Right lobe of liver (tissue), 6 donors: ENCODE measurements around the gene TUBB2B. TPM values are rescaled to one million over a fixed set of nuclear protein-coding genes. Genes with fewer than 3 reads are reported as not detected.
"Not testable (repeated sequence)": the region's sequence is repeated elsewhere in the genome, so short reads cannot be mapped to it uniquely, and the experiment has no call there.

Experiments used
- ATAC-seq, 4 donors: fragments of 200-7000 bp; cut with Tn5 transposase; one replicate each; pipeline ENCODE4 v1.9.1; 2020; ENCODE audit warnings: mild to moderate bottlenecking in 4 of 4, moderate library complexity in 4 of 4
- DNase-seq, 3 donors: peaks; one replicate each; pipeline ENCODE4 v3.0.0-alpha.2; 2020
- H3K27ac ChIP-seq, 3 donors: fragments of 200-600 bp; one replicate each; pipeline ENCODE4 v1.8.0; 2022
- H3K27me3 ChIP-seq, 2 donors: fragments of 200-600 bp; one replicate each; pipeline ENCODE4 v1.8.0; 2022
- H3K36me3 ChIP-seq, 4 donors: fragments of 200-600 bp; sonication (generic) in 1 of 4; one replicate each; pipeline versions ENCODE4 v1.5.1 to v1.8.0; 2017 to 2022; ENCODE audit warnings: control low read depth in 1 of 4
- H3K4me1 ChIP-seq, 4 donors: fragments of 200-600 bp; sonication (generic) in 1 of 4; one replicate each; pipeline versions ENCODE4 v1.5.1 to v1.8.0; 2017 to 2022; ENCODE audit warnings: control low read depth in 1 of 4
- H3K4me3 ChIP-seq, 3 donors: fragments of 200-600 bp; one replicate each; pipeline ENCODE4 v1.8.0; 2022
- H3K9me3 ChIP-seq, 4 donors: fragments of 200-600 bp; sonication (generic) in 1 of 4; one replicate each; pipeline versions ENCODE4 v1.5.1 to v1.8.0; 2017 to 2022; ENCODE audit warnings: control low read depth in 1 of 4
- CTCF ChIP-seq, 4 donors: fragments of 200-600 bp in 3 of 4; fragments of 450-650 bp in 1 of 4; IDR thresholded peaks; one replicate each; pipeline versions ENCODE4 v1.5.1 to v1.8.0; 2016 to 2022; ENCODE audit warnings: antibody characterized with exemption in 4 of 4, mild to moderate bottlenecking in 2 of 4
- POLR2A ChIP-seq: fragments of 450-650 bp; IDR thresholded peaks from one replicate; pipeline ENCODE4 v1.6.1; 2017; ENCODE audit warnings: antibody characterized with exemption, mild to moderate bottlenecking
- WGBS: methylation state at CpG from one replicate; pipeline ENCODE4 v1.1.6; 2018; ENCODE audit warnings: low coverage, low lambda C conversion rate; ENCODE audit not compliant: insufficient coverage; ENCODE audit errors: missing lambda C conversion rate; 5-methylcytosine and 5-hydroxymethylcytosine counted together
- intact Hi-C, 2 donors: fragments of 100-400 bp; cut with DNase I; formaldehyde crosslinking; loops; one replicate each; pipeline versions ENCODE4 v1.11.2 to v1.14.1; 2022
- total RNA-seq, 6 experiments: library from RNA; depleted of rRNA in 2 of 6; stranded (reverse); fragments of >200 nt in 2 of 6; fragmentation: NEBNext Ultra II Directional in 3 of 6; extraction: Animal tissue kit (Norgen Biotek cat#: 25700) in 3 of 6; gene quantifications; one replicate each; pipeline versions ENCODE4 v1.1.0 to v1.2.4, GENCODE V29; 2016 to 2023
- donor health status: DM: no; HTN: yes; CAD: no.
- donor health status: DM: no; HTN: no; CAD: no.
- donor health status: DM: no; HTN: no; CAD: no.
- donor health status: DM: no; HTN: yes; CAD: no.
- donor health status: DM: no; HTN: yes; CAD: no.

TUBB2B gene
- total RNA-seq, 6 experiments from 2014 or later = 1.0 to 3.9 (median 2.5) TPM

GRCh38 chr6:3194535-3195419, 32.7 kb downstream of the TUBB2B start:
- TF ChIP-seq POLR2A = no peak
- no peak for TF ChIP-seq CTCF (IDR thresholded peaks at IDR 0.05)
- no peak overlapping the region for H3K27ac ChIP-seq
- ATAC-seq (peak in 2 of 4 donors; percentile 28 to 36), DNase-seq (no peak)
- WGBS = 69% methylated on average over 9 of the region's 19 CpGs
- H3K9me3 ChIP-seq = no peaks in the 10 kb centered on the region
- H3K4me1 ChIP-seq = no peaks in the 10 kb centered on the region
- no peaks in the 10 kb centered on the region for H3K36me3 ChIP-seq
- no peaks in the 10 kb centered on the region for H3K27me3 ChIP-seq
- intact Hi-C loops = no loop called here
- H3K4me3 ChIP-seq = no peak overlapping the region

GRCh38 chr6:3193102-3193849, 34.2 kb downstream of the TUBB2B start:
- intact Hi-C loops = no loop called here
- Histone ChIP-seq H3K27ac (no peak overlapping the region), H3K4me3 (no peak overlapping the region), H3K27me3 (no peaks in the 10 kb centered on the region), H3K9me3 (no peaks in the 10 kb centered on the region), H3K4me1 (no peaks in the 10 kb centered on the region), H3K36me3 (no peaks in the 10 kb centered on the region)
- ATAC-seq (no peak), DNase-seq (no peak)
- WGBS = 72% methylated on average over 5 of the region's 23 CpGs
- TF ChIP-seq CTCF (IDR thresholded peaks at IDR 0.05) (no peak), POLR2A (no peak)

- DNase-seq (no peak), ATAC-seq (no peak)
- intact Hi-C loops = no loop called here
- Histone ChIP-seq H3K4me3 (no peak overlapping the region), H3K27ac (no peak overlapping the region), H3K4me1 (no peaks in the 10 kb centered on the region), H3K9me3 (no peaks in the 10 kb centered on the region), H3K27me3 (no peaks in the 10 kb centered on the region), H3K36me3 (no peaks in the 10 kb centered on the region)
- TF ChIP-seq POLR2A (no peak), CTCF (IDR thresholded peaks at IDR 0.05) (no peak)
- 40% methylated on average over 1 of the region's 5 CpGs for WGBS
These were observed 36.7 kb downstream of the TUBB2B start for GRCh38 chr6:3190779-3191178.

GRCh38 chr6:3190056-3190455, 37.4 kb downstream of the TUBB2B start:
- DNase-seq (no peak), ATAC-seq (no peak)
- Histone ChIP-seq H3K36me3 (no peaks in the 10 kb centered on the region), H3K27me3 (no peaks in the 10 kb centered on the region), H3K9me3 (no peaks in the 10 kb centered on the region), H3K4me3 (no peak overlapping the region), H3K27ac (no peak overlapping the region), H3K4me1 (no peaks in the 10 kb centered on the region)
- TF ChIP-seq CTCF (IDR thresholded peaks at IDR 0.05) = no peak
- no peak for TF ChIP-seq POLR2A
- intact Hi-C loops = no loop called here
- 53% methylated on average over 3 of the region's 4 CpGs for WGBS

GRCh38 chr6:3189192-3189591, 38.3 kb downstream of the TUBB2B start:
- intact Hi-C loops, H3K36me3 ChIP-seq, DNase-seq, H3K4me1 ChIP-seq, H3K4me3 ChIP-seq, H3K27me3 ChIP-seq, H3K9me3 ChIP-seq, ATAC-seq, H3K27ac ChIP-seq: not testable (repeated sequence)
- 82% methylated on average over 6 of the region's 10 CpGs for WGBS
